Muscle of leg (tissue), 11 donors: Measurements from ENCODE around the gene CCDC195. TPM values are rescaled to one million over a fixed set of nuclear protein-coding genes. Genes with fewer than 3 reads are reported as not detected.

ENCODE experiments used
- DNase-seq: peaks from one replicate; pipeline ENCODE4 v3.0.0; 2013
- H3K27ac ChIP-seq: one replicate; pipeline ENCODE4 v1.5.1; 2013; ENCODE audit warnings: mild to moderate bottlenecking, low read length, control low read depth
- H3K27me3 ChIP-seq: one replicate; pipeline ENCODE4 v1.6.1; 2013; ENCODE audit warnings: low read length; ENCODE audit not compliant: control insufficient read depth, insufficient read depth
- H3K36me3 ChIP-seq: one replicate; pipeline ENCODE4 v1.6.1; 2013; ENCODE audit warnings: low read length; ENCODE audit not compliant: control insufficient read depth, insufficient read depth
- H3K4me1 ChIP-seq: one replicate; pipeline ENCODE4 v1.6.1; 2013; ENCODE audit warnings: low read length; ENCODE audit not compliant: control insufficient read depth, insufficient read depth
- H3K4me3 ChIP-seq: one replicate; pipeline ENCODE4 v1.5.1; 2013; ENCODE audit warnings: low read length, control low read depth
- H3K9me3 ChIP-seq: replicated peaks from 2 replicates; pipeline ENCODE4 v1.6.1; 2013; ENCODE audit warnings: low read depth, low read length; ENCODE audit not compliant: control insufficient read depth
- WGBS: methylation state at CpG from one replicate; pipeline ENCODE4 v1.1.5; 2013; ENCODE audit warnings: missing lambda C conversion rate; ENCODE audit not compliant: insufficient coverage; 5-methylcytosine and 5-hydroxymethylcytosine counted together
- polyA plus RNA-seq, 8 donors: library from polyadenylated mRNA; unstranded; fragments of 120-200 nt; gene quantifications; one replicate each; pipeline versions ENCODE4 v1.2.1 to v1.2.3, GENCODE V29; 2013; ENCODE audit warnings: inconsistent platforms in 1 of 8, low replicate concordance in 1 of 8; ENCODE audit not compliant: insufficient read length in 8 of 8, insufficient read depth in 1 of 8
- total RNA-seq: library from RNA; stranded (reverse); fragments of 120-200 nt; gene quantifications from one replicate; pipeline ENCODE4 v1.2.4, GENCODE V29; 2013

Gene CCDC195
- total and polyA plus RNA-seq, 9 donors, result 0.20 to 0.54 (median 0.32) TPM; not detected in 5

DNA sequence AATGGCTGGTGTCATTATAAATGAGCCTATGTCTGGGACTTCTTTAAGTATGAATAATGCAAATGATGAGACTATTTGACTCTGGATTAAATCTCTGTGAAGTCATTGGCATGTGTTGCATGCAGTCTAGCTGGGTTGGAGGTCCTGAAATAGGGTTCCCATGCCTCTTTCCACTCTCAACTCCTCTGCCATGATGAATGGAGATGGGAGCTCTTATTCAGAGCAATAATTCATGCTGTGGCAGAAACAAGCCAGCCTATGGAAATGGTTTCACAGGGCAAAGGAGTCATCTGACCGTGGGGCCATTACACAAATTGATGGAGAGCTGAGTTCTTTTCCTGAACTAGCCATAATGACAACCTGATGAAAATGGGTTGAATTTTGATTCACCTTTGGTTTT, 15.5 kb upstream of the CCDC195 start:
- no peaks in the 10 kb centered on the region for H3K4me1 ChIP-seq
- no peaks in the 10 kb centered on the region for H3K36me3 ChIP-seq
- no peak overlapping the region for H3K4me3 ChIP-seq
- peaks cover 12% of the 10 kb centered on the region for H3K9me3 ChIP-seq
- no CpG with 5 or more reads among the region's 1 CpG for WGBS
- H3K27me3 ChIP-seq, result no peaks in the 10 kb centered on the region
- H3K27ac ChIP-seq, result no peak overlapping the region
- DNase-seq, result no peak

DNA sequence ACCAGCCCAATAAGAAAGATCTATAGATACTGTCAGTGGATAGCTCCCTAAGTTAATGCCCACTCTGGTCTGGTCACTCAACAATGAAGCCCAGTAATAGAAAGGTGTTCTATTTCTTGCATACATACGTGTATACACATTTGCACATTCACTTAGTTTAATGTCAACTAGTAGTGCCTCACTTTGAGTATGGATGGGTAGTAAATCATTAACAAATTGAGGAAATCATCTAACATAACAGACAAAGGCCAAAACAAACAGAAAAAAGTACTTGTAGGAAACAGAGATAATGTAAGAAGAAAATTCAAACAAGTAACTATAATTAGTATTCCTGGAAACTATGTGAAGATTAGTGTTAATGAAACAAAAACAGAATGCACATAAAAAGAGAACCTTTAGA, 13.3 kb upstream of the CCDC195 start:
- WGBS, result no CpG with 5 or more reads among the region's 1 CpG

DNA sequence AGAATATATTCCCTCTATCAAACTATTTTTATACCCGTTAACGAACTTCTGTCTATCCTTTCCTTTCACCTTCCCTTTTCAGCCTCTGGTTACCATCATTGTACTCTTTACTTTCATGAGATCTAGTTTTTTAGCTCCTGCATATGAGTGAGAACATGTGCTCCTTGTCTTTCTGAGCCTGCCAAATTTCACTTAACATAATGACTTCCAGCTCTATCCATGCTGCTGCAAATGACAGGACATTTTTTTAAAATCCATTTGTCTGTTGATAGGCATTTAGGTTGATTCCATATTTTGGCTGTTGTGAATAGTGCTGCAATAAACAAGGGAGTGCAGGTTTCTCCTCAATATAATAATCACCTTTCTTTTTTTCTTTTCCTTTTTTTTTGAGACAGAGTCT, 8.2 kb upstream of the CCDC195 start:
- H3K36me3 ChIP-seq, result no peaks in the 10 kb centered on the region
- peak; percentile 24 for DNase-seq
- no peak overlapping the region for H3K27ac ChIP-seq
- peaks cover 12% of the 10 kb centered on the region for H3K4me1 ChIP-seq
- H3K9me3 ChIP-seq, result peaks cover 7% of the 10 kb centered on the region
- no peaks in the 10 kb centered on the region for H3K27me3 ChIP-seq
- no CpG with 5 or more reads among the region's 2 CpGs for WGBS
- H3K4me3 ChIP-seq, result no peak overlapping the region

More for the DNA sequence above, 13.3 kb upstream of the CCDC195 start:
- no peaks in the 10 kb centered on the region for H3K36me3 ChIP-seq
- no peaks in the 10 kb centered on the region for H3K27me3 ChIP-seq
- no peak for DNase-seq
- no peaks in the 10 kb centered on the region for H3K4me1 ChIP-seq
- peaks cover 7% of the 10 kb centered on the region for H3K9me3 ChIP-seq
- H3K4me3 ChIP-seq, result no peak overlapping the region
- H3K27ac ChIP-seq, result no peak overlapping the region

DNA sequence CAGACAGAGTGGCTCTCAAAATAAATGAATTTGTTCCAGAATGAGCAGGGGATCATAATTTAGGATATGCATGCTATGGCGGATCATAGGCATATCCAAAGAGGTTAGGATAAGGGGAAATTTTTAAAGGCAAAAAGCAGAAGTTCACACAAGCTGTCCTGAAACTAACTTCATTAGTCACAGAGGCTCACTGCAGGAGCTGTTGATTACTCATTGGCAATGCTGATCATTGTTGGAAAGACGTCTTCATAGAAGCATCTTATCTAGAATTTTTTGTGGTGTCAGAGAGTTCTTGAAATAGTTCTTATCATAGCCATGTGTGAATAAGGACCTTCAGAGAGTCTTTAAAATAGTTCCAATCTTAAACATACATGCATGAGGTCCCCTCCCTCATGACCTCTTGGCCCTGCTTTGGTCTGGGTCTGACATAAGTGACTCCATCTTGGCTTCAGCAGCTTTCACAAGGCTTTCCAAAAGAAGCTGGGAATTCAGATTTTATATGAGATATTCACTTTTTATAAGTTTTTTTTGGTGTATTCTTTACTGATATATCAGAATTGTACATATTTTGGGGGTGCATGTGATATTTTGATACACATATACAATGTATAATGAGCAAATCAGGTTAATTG, 7.5 kb upstream of the CCDC195 start:
- Histone ChIP-seq H3K9me3 (peaks cover 7% of the 10 kb centered on the region), H3K4me3 (no peak overlapping the region), H3K4me1 (peaks cover 12% of the 10 kb centered on the region), H3K36me3 (no peaks in the 10 kb centered on the region), H3K27ac (no peak overlapping the region), H3K27me3 (no peaks in the 10 kb centered on the region)
- no CpG with 5 or more reads among the region's 2 CpGs for WGBS
- peak; percentile 61 for DNase-seq

DNA sequence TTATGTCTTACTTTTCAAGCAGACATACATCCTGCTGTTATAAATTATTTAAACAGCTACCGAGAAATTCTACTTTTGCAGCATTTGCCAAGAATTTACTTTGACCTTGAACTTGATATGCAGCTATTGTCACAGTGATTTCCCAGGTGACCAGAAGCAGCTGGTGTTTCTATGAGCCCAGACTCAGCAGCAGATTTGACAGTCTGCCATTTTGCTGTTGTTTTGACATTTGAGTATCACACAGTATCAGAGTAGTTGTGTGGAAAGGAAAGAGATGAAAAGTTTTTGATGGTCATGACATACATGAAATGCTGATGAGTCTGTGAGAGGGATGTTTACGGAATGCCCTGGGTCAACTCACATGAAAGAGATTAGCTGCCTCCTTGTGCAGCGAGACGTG, 6.6 kb upstream of the CCDC195 start:
- H3K36me3 ChIP-seq, result no peaks in the 10 kb centered on the region
- no peak overlapping the region for H3K27ac ChIP-seq
- DNase-seq, result peak; percentile 53
- H3K4me1 ChIP-seq, result peaks cover 12% of the 10 kb centered on the region
- H3K27me3 ChIP-seq, result no peaks in the 10 kb centered on the region
- no peak overlapping the region for H3K4me3 ChIP-seq
- WGBS, result 42% methylated on average over 4 of the region's 4 CpGs
- H3K9me3 ChIP-seq, result peaks cover 5% of the 10 kb centered on the region

DNA sequence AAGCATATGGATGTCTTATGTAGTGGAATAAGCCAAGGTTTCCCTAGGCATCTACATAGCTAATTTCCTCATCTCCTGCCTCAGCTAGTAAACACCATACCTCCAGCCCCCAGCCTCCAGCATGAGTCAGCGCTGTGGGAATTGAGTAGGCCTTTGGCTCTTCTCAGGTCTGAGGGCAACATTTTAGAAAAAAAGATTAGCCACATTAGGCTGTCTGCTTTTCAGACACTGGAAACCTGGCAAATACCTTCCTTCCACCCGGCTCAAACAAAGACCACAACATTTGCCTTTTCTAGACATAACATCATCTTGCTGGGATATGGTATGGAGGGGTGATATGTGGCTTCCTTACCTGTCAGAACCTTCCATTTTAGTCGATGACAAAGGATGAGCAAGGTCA, 6.1 kb upstream of the CCDC195 start:
- Histone ChIP-seq H3K4me1 (peaks cover 12% of the 10 kb centered on the region), H3K9me3 (peaks cover 5% of the 10 kb centered on the region), H3K27ac (no peak overlapping the region), H3K4me3 (no peak overlapping the region), H3K36me3 (no peaks in the 10 kb centered on the region), H3K27me3 (no peaks in the 10 kb centered on the region)
- 100% methylated on average over 1 of the region's 3 CpGs for WGBS
- DNase-seq, result no peak

DNA sequence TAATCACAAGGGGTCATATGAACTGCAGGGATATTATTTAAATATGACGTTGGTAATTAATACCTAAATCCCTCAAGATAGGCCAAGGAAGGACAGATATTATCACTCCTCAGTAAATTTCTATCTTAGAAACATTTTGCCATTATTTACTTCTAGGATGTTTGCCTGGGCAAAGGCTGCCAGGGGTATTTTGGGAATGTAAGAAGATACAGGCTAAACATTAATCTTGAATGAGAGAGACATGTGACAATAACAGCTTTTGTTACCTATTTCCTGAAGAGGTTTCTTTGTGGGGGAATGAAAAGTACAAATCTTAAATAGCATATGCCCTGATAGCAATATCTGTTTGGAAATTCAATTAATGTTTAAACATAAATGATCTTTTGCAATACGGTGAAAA, 756 bp upstream of the CCDC195 start:
- Histone ChIP-seq H3K27me3 (no peaks in the 10 kb centered on the region), H3K9me3 (no peaks in the 10 kb centered on the region), H3K36me3 (no peaks in the 10 kb centered on the region), H3K4me1 (peaks cover 2% of the 10 kb centered on the region), H3K4me3 (no peak overlapping the region), H3K27ac (no peak overlapping the region)
- WGBS, result no CpG with 5 or more reads among the region's 2 CpGs
- no peak for DNase-seq

DNA sequence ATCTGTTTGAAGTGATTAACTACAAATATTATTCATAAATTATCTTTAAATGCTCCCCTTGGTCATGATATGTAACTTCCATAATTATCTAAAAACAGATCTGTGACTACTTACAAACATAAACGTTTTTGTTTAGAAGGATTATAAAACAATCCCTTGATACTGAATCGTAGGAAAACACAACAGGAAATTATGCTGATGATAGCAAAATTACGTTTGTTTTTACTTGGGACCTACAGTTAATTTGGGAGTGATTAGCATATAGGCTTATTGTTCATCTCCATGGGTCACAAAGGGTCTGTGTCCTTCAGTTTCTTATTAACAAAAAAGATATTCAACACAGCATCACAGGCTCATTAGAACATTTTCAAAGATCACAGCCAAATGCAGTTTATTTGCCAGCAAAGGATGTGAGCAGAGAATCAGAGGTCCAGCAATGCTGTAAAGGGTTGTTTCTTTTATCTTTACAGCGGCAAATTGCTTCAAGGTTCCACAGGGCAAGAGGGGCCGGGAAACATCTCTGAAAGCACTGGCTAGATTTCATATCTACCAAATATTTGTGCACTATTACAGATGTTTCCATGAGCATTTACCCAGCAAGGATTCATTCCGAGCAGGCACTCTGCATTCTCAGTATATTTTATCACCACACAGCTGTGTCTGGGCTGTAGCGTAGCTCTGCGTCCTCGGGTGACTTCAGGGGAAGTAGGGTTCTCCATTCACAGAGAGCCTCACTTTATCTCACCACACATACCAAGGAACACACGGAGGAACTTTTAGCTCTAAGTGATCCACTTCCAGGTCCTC, 4.1 kb downstream of the CCDC195 start:
- no peak overlapping the region for H3K27ac ChIP-seq
- 10% methylated on average over 2 of the region's 10 CpGs for WGBS
- H3K9me3 ChIP-seq, result no peaks in the 10 kb centered on the region
- no peaks in the 10 kb centered on the region for H3K27me3 ChIP-seq
- no peak overlapping the region for H3K4me3 ChIP-seq
- H3K4me1 ChIP-seq, result peaks cover 2% of the 10 kb centered on the region
- peak; percentile 66 for DNase-seq
- H3K36me3 ChIP-seq, result no peaks in the 10 kb centered on the region

DNA sequence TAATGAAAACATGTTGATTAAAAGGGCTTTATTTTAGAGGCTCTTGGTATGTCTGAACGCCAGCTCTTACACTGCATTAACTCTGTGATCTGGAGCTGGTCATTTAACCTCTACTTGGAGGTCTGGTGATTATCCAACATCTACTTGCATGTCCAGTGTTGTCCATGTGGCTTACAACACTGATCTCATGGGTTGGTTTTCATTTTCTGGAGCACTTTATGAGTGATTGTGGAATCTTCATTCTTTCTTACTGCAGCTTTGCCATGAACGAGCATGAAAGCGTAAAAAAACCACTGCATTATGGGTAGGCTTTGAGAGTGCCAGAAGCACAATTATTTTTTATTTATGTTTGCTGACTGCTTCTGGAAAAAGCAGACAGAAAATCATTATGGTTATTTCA, 4.8 kb downstream of the CCDC195 start:
- no peaks in the 10 kb centered on the region for H3K36me3 ChIP-seq
- no peak overlapping the region for H3K27ac ChIP-seq
- no peak overlapping the region for H3K4me3 ChIP-seq
- H3K27me3 ChIP-seq, result no peaks in the 10 kb centered on the region
- WGBS, result no CpG with 5 or more reads among the region's 3 CpGs
- H3K9me3 ChIP-seq, result no peaks in the 10 kb centered on the region
- no peak for DNase-seq
- peaks cover 2% of the 10 kb centered on the region for H3K4me1 ChIP-seq

DNA sequence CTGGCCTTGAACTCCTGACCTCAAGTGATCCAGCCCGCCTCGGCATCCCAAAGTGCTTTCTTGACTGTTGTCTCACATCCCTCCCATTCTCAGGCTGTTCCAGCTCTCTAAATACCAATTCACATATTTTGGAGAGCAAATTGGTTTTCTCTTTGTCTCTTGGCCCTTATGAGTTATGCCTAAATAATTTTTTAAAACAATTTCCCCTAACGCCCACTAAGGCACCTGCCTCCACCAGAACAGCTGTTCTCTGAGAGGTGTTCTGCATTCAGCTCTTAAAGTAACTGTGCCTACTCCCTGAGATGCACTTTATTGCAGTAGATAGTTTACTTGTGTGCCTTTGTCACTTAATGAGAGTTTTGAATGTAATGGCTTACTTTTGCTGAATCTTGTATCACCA, 6.9 kb downstream of the CCDC195 start:
- no CpG with 5 or more reads among the region's 3 CpGs for WGBS
- no peaks in the 10 kb centered on the region for H3K27me3 ChIP-seq
- peaks cover 2% of the 10 kb centered on the region for H3K4me1 ChIP-seq
- no peaks in the 10 kb centered on the region for H3K9me3 ChIP-seq
- no peak overlapping the region for H3K27ac ChIP-seq
- H3K36me3 ChIP-seq, result no peaks in the 10 kb centered on the region
- no peak for DNase-seq
- no peak overlapping the region for H3K4me3 ChIP-seq
